HCT116 (cell line): Measurements from ENCODE around the gene USP3. TPM values are rescaled to one million over a fixed set of nuclear protein-coding genes. Genes with fewer than 3 reads are reported as not detected.

Source experiments
- ATAC-seq: fragments of 200-7000 bp; cut with Tn5 transposase; 2 replicates; pipeline ENCODE4 v1.9.1; 2020; ENCODE audit warnings: mild to moderate bottlenecking, moderate library complexity
- BruUV-seq: library from RNA; stranded (reverse); fragments of 400-500 nt; replicated peaks from 2 replicates; lab custom pipeline; 2021; lab: Mats Ljungman, UMichigan
- CTCF ChIA-PET: fragments of 300-600 bp; sonication (Branson Sonifier 250); formaldehyde crosslinking; loops from one replicate; lab custom pipeline; 2021; ENCODE audit warnings: antibody characterized with exemption; lab: Charles Lee
- POLR2A ChIA-PET: fragments of 300-600, 350-600 bp; sonication (Branson Sonifier 250); formaldehyde crosslinking; loops from one replicate; lab custom pipeline; 2021; ENCODE audit warnings: antibody characterized with exemption; lab: Charles Lee
- RAD21 ChIA-PET, 2 experiments: fragments of 300-600 bp; sonication (Branson Sonifier 250); formaldehyde crosslinking; loops; one replicate each; lab custom pipeline; 2023; ENCODE audit warnings: low total read pairs in 2 of 2; ENCODE audit not compliant: uncharacterized antibody in 2 of 2, unreplicated experiment in 2 of 2, low non-redundant PET in 1 of 2; lab: Charles Lee
- DNase-seq: peaks from one replicate; pipeline ENCODE4 v3.0.0-alpha.2; 2010; ENCODE audit warnings: low read depth, low spot score
- H2AFZ ChIP-seq: fragments of 200-600 bp; shearing (Covaris generic), sonication (generic); 2 replicates; pipeline ENCODE4 v1.6.1; 2017; ENCODE audit warnings: low read depth, mixed run types, mixed read lengths, antibody characterized with exemption, low read length; ENCODE audit not compliant: poor library complexity, severe bottlenecking
- H3K27ac ChIP-seq: 2 replicates; pipeline ENCODE4 v1.5.1; 2012; ENCODE audit warnings: low read depth, low read length
- H3K27me3 ChIP-seq: fragments of 200-600 bp; sonication (generic); 2 replicates; pipeline ENCODE4 v1.6.1; 2016; ENCODE audit warnings: mixed run types, low read length, mixed read lengths; ENCODE audit not compliant: insufficient read depth
- H3K36me3 ChIP-seq, 2 experiments: fragments of 200-500 bp in 1 of 2; fragments of 200-600 bp in 1 of 2; sonication (Bioruptor generic) in 1 of 2; sonication (generic) in 1 of 2; 2 replicates each; pipeline versions ENCODE4 v1.5.1 to v1.6.1; 2014 to 2016; ENCODE audit warnings: low read length in 2 of 2, inconsistent platforms in 1 of 2, mixed read lengths in 1 of 2, mixed run types in 1 of 2; ENCODE audit not compliant: insufficient read depth in 2 of 2, control insufficient read depth in 1 of 2
- H3K4me1 ChIP-seq, 2 experiments: fragments of 200-600 bp in 1 of 2; sonication (generic) in 1 of 2; 2 replicates each; pipeline versions ENCODE4 v1.5.1 to v1.6.1; 2012 to 2017; ENCODE audit warnings: low read length in 2 of 2, inconsistent platforms in 1 of 2, mild to moderate bottlenecking in 1 of 2, mixed read lengths in 1 of 2, mixed run types in 1 of 2, moderate library complexity in 1 of 2; ENCODE audit not compliant: insufficient read depth in 2 of 2, control insufficient read depth in 1 of 2
- H3K4me2 ChIP-seq: fragments of 200-600 bp; sonication (generic); 2 replicates; pipeline ENCODE4 v1.6.1; 2017; ENCODE audit warnings: mixed run types, low read length, mixed read lengths
- H3K4me3 ChIP-seq, 2 experiments: fragments of 200-600 bp in 1 of 2; sonication (generic) in 1 of 2; replicated peaks in 1 of 2; 2 replicates each; pipeline ENCODE4 v1.5.1; 2011 to 2016; ENCODE audit warnings: low read length in 2 of 2, control low read depth in 1 of 2, low read depth in 1 of 2, mild to moderate bottlenecking in 1 of 2, mixed read lengths in 1 of 2, mixed run types in 1 of 2
- H3K79me2 ChIP-seq: fragments of 200-600 bp; sonication (generic); 2 replicates; pipeline ENCODE4 v1.6.1; 2017; ENCODE audit warnings: mild to moderate bottlenecking, mixed run types, low read length, moderate library complexity, mixed read lengths; ENCODE audit not compliant: insufficient read depth
- H3K9ac ChIP-seq: fragments of 200-600 bp; sonication (generic); 2 replicates; pipeline ENCODE4 v1.6.1; 2016; ENCODE audit warnings: low read length, mixed read lengths
- H3K9me2 ChIP-seq: fragments of 200-600 bp; sonication (generic), shearing (Covaris generic); 2 replicates; pipeline ENCODE4 v1.6.1; 2017; ENCODE audit warnings: mixed run types, mild to moderate bottlenecking, moderate library complexity; ENCODE audit not compliant: insufficient read depth
- H3K9me3 ChIP-seq, 2 experiments: fragments of 200-500 bp in 1 of 2; fragments of 200-600 bp in 1 of 2; sonication (Bioruptor generic) in 1 of 2; sonication (generic) in 1 of 2; 2 replicates each; pipeline ENCODE4 v1.6.1; 2014 to 2017; ENCODE audit warnings: low read length in 2 of 2, mixed read lengths in 2 of 2, inconsistent platforms in 1 of 2, low read depth in 1 of 2, mild to moderate bottlenecking in 1 of 2, mixed run types in 1 of 2, moderate library complexity in 1 of 2; ENCODE audit not compliant: control insufficient read depth in 1 of 2, insufficient read depth in 1 of 2
- H4K20me1 ChIP-seq: fragments of 200-600 bp; sonication (generic), shearing (Covaris generic); 2 replicates; pipeline ENCODE4 v1.6.1; 2017; ENCODE audit warnings: mixed run types, mild to moderate bottlenecking, moderate library complexity; ENCODE audit not compliant: insufficient read depth
- CEBPB ChIP-seq: IDR thresholded peaks from 2 replicates; pipeline ENCODE4 v1.6.1; 2012; ENCODE audit warnings: low read depth
- EGR1 ChIP-seq: IDR thresholded peaks from 2 replicates; pipeline ENCODE4 v1.6.1; 2012; ENCODE audit warnings: low read depth
- ELF1 ChIP-seq: IDR thresholded peaks from 2 replicates; pipeline ENCODE4 v1.6.1; 2012; ENCODE audit warnings: low read depth, borderline replicate concordance
- EZH2phosphoT487 ChIP-seq: fragments of 200-600 bp; IDR thresholded peaks from 2 replicates; pipeline ENCODE4 v1.6.1; 2018; ENCODE audit warnings: antibody characterized with exemption, borderline replicate concordance
- FOSL1 ChIP-seq: IDR thresholded peaks from 2 replicates; pipeline ENCODE4 v1.6.1; 2012; ENCODE audit warnings: low read depth
- JUND ChIP-seq: IDR thresholded peaks from 2 replicates; pipeline ENCODE4 v1.6.1; 2012
- POLR2A ChIP-seq: IDR thresholded peaks from 2 replicates; pipeline ENCODE4 v1.7.0; 2011; ENCODE audit warnings: borderline replicate concordance; ENCODE audit not compliant: insufficient read depth, insufficient read length; ENCODE audit errors: extremely low read depth
- RAD21 ChIP-seq: IDR thresholded peaks from 2 replicates; pipeline ENCODE4 v1.6.1; 2012; ENCODE audit warnings: low read depth, mild to moderate bottlenecking
- SIN3A ChIP-seq: IDR thresholded peaks from 2 replicates; pipeline ENCODE4 v1.6.1; 2012; ENCODE audit warnings: low read depth
- SP1 ChIP-seq: IDR thresholded peaks from 2 replicates; pipeline ENCODE4 v1.6.1; 2012; ENCODE audit warnings: low read depth
- SRF ChIP-seq: IDR thresholded peaks from 2 replicates; pipeline ENCODE4 v1.6.1; 2012; ENCODE audit warnings: low read depth
- TCF7L2 ChIP-seq: IDR thresholded peaks from 2 replicates; pipeline ENCODE4 v1.7.0; 2011; ENCODE audit warnings: borderline replicate concordance, inconsistent platforms; ENCODE audit not compliant: insufficient read depth, insufficient read length; ENCODE audit errors: extremely low read depth
- YY1 ChIP-seq: IDR thresholded peaks from 2 replicates; pipeline ENCODE4 v1.6.1; 2011; ENCODE audit warnings: low read length, low read depth, moderate library complexity, mild to moderate bottlenecking; ENCODE audit not compliant: insufficient replicate concordance; ENCODE audit errors: extremely low read depth
- ZFX ChIP-seq: fragments of 450-650 bp; IDR thresholded peaks from 2 replicates; pipeline ENCODE4 v1.6.1; 2017
- intact Hi-C: fragments of 100-400 bp; cut with micrococcal nuclease; formaldehyde crosslinking; loops from 2 replicates; pipeline ENCODE4 v1.10.0; 2022
- total RNA-seq: library from RNA; stranded (reverse); gene quantifications from one replicate; pipeline ENCODE4 v1.2.1, GENCODE V29; 2021; ENCODE audit not compliant: unreplicated experiment
- TF ChIP-seq, protein P1 (sequence below): IDR thresholded peaks from 2 replicates; pipeline ENCODE4 v1.6.1; 2012
- TF ChIP-seq, protein P2 (sequence below): IDR thresholded peaks from 2 replicates; pipeline ENCODE4 v1.6.1; 2012; ENCODE audit warnings: low read depth
- TF ChIP-seq, protein P3 (sequence below): IDR thresholded peaks from 2 replicates; pipeline ENCODE4 v1.6.1; 2011; ENCODE audit warnings: mild to moderate bottlenecking, low read length, moderate library complexity; ENCODE audit not compliant: insufficient replicate concordance; ENCODE audit errors: extremely low read depth
- TF ChIP-seq, protein P4 (sequence below): IDR thresholded peaks from 2 replicates; pipeline ENCODE4 v1.6.1; 2012

The USP3 gene
- total RNA-seq, 1 experiment from 2014 or later, result 61.6 TPM

DNA sequence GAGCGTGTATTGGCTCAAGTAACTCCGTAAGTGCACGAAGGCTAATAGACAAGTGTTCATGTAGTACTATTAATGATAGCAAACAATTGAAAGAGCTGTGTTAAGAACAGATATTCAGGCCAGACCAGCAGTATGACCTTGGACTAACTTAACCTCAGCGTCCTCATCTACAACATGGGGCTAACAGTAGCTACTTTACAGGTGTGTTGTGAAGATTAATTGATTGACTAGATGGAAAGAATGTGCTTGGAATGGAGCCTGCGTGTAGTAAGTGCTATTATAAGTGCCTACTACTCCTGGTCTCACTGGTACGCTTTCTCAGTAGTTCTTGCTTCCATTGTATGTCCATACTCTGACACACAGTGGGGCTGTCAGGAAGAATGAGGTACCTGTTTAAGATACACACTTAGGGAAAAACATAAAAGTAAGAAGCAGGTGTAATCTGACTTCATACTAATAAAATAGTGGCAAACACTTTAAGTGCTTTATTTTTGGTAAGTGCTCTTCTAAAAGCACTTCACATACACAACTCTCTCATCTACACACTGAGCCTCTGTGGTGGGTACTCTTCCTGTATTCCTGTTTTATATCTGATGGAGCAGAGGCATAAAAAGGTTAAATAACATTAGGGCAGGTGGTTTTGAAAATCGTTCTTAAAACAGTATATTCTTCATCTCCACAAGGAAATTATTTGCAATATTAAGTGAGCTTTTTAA is 68.5 kb downstream of the USP3 start:
- H3K4me3 ChIP-seq, result no peak overlapping the region
- no peaks in the 10 kb centered on the region for H3K4me1 ChIP-seq
- H3K36me3 ChIP-seq, result peaks cover 22 to 29% of the 10 kb centered on the region in 2 experiments
- ATAC-seq (no peak), DNase-seq (no peak)
- BruUV-seq, result no TSS peak
- no peak overlapping the region for H3K4me2 ChIP-seq
- H3K9ac ChIP-seq, result no peak overlapping the region
- H3K27me3 ChIP-seq, result no peaks in the 10 kb centered on the region
- no peaks in the 10 kb centered on the region; the same call in 1 of the 2 replicates for H4K20me1 ChIP-seq
- CTCF ChIA-PET, result no interaction called here
- no peaks in the 10 kb centered on the region for H3K79me2 ChIP-seq
- no peaks in the 10 kb centered on the region for H3K9me3 ChIP-seq
- no peak overlapping the region for H3K27ac ChIP-seq
- intact Hi-C loops, result no loop called here
- POLR2A ChIA-PET, result no interaction called here
- TF ChIP-seq POLR2A (no peak), YY1 (no peak), CEBPB (no peak), SIN3A (no peak), SRF (no peak), ZFX (no peak), EGR1 (no peak), RAD21 (no peak), EZH2phosphoT487 (no peak), ELF1 (no peak), TCF7L2 (no peak), FOSL1 (no peak), JUND (no peak), SP1 (no peak)
- TF ChIP-seq, protein P1, sequence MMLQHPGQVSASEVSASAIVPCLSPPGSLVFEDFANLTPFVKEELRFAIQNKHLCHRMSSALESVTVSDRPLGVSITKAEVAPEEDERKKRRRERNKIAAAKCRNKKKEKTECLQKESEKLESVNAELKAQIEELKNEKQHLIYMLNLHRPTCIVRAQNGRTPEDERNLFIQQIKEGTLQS, result no peak
- TF ChIP-seq, protein P2, sequence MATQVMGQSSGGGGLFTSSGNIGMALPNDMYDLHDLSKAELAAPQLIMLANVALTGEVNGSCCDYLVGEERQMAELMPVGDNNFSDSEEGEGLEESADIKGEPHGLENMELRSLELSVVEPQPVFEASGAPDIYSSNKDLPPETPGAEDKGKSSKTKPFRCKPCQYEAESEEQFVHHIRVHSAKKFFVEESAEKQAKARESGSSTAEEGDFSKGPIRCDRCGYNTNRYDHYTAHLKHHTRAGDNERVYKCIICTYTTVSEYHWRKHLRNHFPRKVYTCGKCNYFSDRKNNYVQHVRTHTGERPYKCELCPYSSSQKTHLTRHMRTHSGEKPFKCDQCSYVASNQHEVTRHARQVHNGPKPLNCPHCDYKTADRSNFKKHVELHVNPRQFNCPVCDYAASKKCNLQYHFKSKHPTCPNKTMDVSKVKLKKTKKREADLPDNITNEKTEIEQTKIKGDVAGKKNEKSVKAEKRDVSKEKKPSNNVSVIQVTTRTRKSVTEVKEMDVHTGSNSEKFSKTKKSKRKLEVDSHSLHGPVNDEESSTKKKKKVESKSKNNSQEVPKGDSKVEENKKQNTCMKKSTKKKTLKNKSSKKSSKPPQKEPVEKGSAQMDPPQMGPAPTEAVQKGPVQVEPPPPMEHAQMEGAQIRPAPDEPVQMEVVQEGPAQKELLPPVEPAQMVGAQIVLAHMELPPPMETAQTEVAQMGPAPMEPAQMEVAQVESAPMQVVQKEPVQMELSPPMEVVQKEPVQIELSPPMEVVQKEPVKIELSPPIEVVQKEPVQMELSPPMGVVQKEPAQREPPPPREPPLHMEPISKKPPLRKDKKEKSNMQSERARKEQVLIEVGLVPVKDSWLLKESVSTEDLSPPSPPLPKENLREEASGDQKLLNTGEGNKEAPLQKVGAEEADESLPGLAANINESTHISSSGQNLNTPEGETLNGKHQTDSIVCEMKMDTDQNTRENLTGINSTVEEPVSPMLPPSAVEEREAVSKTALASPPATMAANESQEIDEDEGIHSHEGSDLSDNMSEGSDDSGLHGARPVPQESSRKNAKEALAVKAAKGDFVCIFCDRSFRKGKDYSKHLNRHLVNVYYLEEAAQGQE, result no peak
- TF ChIP-seq, protein P3, sequence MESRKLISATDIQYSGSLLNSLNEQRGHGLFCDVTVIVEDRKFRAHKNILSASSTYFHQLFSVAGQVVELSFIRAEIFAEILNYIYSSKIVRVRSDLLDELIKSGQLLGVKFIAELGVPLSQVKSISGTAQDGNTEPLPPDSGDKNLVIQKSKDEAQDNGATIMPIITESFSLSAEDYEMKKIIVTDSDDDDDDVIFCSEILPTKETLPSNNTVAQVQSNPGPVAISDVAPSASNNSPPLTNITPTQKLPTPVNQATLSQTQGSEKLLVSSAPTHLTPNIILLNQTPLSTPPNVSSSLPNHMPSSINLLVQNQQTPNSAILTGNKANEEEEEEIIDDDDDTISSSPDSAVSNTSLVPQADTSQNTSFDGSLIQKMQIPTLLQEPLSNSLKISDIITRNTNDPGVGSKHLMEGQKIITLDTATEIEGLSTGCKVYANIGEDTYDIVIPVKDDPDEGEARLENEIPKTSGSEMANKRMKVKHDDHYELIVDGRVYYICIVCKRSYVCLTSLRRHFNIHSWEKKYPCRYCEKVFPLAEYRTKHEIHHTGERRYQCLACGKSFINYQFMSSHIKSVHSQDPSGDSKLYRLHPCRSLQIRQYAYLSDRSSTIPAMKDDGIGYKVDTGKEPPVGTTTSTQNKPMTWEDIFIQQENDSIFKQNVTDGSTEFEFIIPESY, result no peak
- TF ChIP-seq, protein P4, sequence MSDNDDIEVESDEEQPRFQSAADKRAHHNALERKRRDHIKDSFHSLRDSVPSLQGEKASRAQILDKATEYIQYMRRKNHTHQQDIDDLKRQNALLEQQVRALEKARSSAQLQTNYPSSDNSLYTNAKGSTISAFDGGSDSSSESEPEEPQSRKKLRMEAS, result no peak
- H3K9me2 ChIP-seq, result no peaks in the 10 kb centered on the region
- no peak overlapping the region for H2AFZ ChIP-seq
- RAD21 ChIA-PET, result no interaction called here
